GM23338 (cell line): ENCODE measurements around the gene ABCA7. TPM values are rescaled to one million over a fixed set of nuclear protein-coding genes. Genes with fewer than 3 reads are reported as not detected.

Source experiments
- ATAC-seq: fragments of 200-7000 bp; cut with Tn5 transposase; 3 replicates; pipeline ENCODE4 v1.9.1; 2020
- DNase-seq: peaks from one replicate; pipeline ENCODE4 v3.0.0-alpha.2; 2015; ENCODE audit warnings: low spot score
- H2AFZ ChIP-seq: fragments of 200-600 bp; sonication (generic); 2 replicates; pipeline ENCODE4 v1.8.0; 2016; ENCODE audit warnings: antibody characterized with exemption, mild to moderate bottlenecking, moderate library complexity
- H3F3A ChIP-seq: fragments of 200-600 bp; sonication (generic); replicated peaks from 2 replicates; pipeline ENCODE4 v1.8.0; 2017; ENCODE audit warnings: antibody characterized with exemption, mixed run types, low read depth
- H3K27ac ChIP-seq: fragments of 200-600 bp; sonication (generic); 2 replicates; pipeline ENCODE4 v1.6.1; 2016; ENCODE audit warnings: low read depth
- H3K27me3 ChIP-seq: fragments of 200-600 bp; sonication (generic); 2 replicates; pipeline ENCODE4 v1.8.0; 2016; ENCODE audit warnings: mild to moderate bottlenecking, mixed run types, moderate library complexity; ENCODE audit not compliant: insufficient read depth
- H3K36me3 ChIP-seq: fragments of 200-600 bp; sonication (generic); 2 replicates; pipeline ENCODE4 v1.8.0; 2016; ENCODE audit warnings: mild to moderate bottlenecking; ENCODE audit not compliant: insufficient read depth
- H3K4me1 ChIP-seq: fragments of 200-600 bp; sonication (generic); 2 replicates; pipeline ENCODE4 v1.8.0; 2016; ENCODE audit warnings: mild to moderate bottlenecking, moderate library complexity; ENCODE audit not compliant: insufficient read depth
- H3K4me2 ChIP-seq: fragments of 200-600 bp; sonication (generic); 2 replicates; pipeline ENCODE4 v1.7.1; 2017; ENCODE audit warnings: mixed run types
- H3K4me3 ChIP-seq: fragments of 200-600 bp; sonication (generic); 2 replicates; pipeline ENCODE4 v1.6.1; 2016; ENCODE audit warnings: mixed run types
- H3K79me2 ChIP-seq: fragments of 200-600 bp; sonication (generic); replicated peaks from 2 replicates; pipeline ENCODE4 v1.8.0; 2017; ENCODE audit warnings: mild to moderate bottlenecking; ENCODE audit not compliant: insufficient read depth
- H3K9me2 ChIP-seq: fragments of 200-600 bp; sonication (generic); 2 replicates; pipeline ENCODE4 v1.8.0; 2017; ENCODE audit not compliant: insufficient read depth
- H4K20me1 ChIP-seq: fragments of 200-600 bp; sonication (generic); replicated peaks from 2 replicates; pipeline ENCODE4 v1.8.0; 2017; ENCODE audit warnings: mild to moderate bottlenecking; ENCODE audit not compliant: insufficient read depth
- H3K27ac Mint-ChIP-seq: 2 replicates; pipeline ENCODE4 v1.8.0; 2020; ENCODE audit warnings: inconsistent platforms, mild to moderate bottlenecking, moderate library complexity, mixed read lengths
- H3K27me3 Mint-ChIP-seq: 3 replicates; pipeline ENCODE4 v1.8.0; 2022; ENCODE audit warnings: low read depth, mild to moderate bottlenecking, moderate library complexity, mixed read lengths, inconsistent platforms; ENCODE audit not compliant: insufficient read depth, poor library complexity
- H3K36me3 Mint-ChIP-seq: 3 replicates; pipeline ENCODE4 v1.8.0; 2021; ENCODE audit warnings: low read depth, mild to moderate bottlenecking, inconsistent platforms, moderate library complexity, mixed read lengths
- H3K4me1 Mint-ChIP-seq: 3 replicates; pipeline ENCODE4 v1.8.0; 2020; ENCODE audit warnings: mild to moderate bottlenecking, inconsistent platforms, mixed read lengths
- H3K4me3 Mint-ChIP-seq: 3 replicates; pipeline ENCODE4 v1.8.0; 2021; ENCODE audit warnings: moderate library complexity, mild to moderate bottlenecking, inconsistent platforms, mixed read lengths
- H3K9me3 Mint-ChIP-seq: 3 replicates; pipeline ENCODE4 v1.8.0; 2020; ENCODE audit warnings: moderate library complexity, mild to moderate bottlenecking, inconsistent platforms, mixed read lengths
- CREB1 ChIP-seq: fragments of 250-450 bp; sonication (Bioruptor Pico); IDR thresholded peaks from 2 replicates; pipeline ENCODE4 v1.5.0; 2020; ENCODE audit warnings: low read depth, mild to moderate bottlenecking, moderate library complexity
- CTCF ChIP-seq, 2 experiments: fragments of 200-600 bp in 1 of 2; sonication (generic) in 1 of 2; conservative IDR thresholded peaks; 2 replicates each; pipeline versions ENCODE4 v1.5.1 to v1.6.1; 2016 to 2017; ENCODE audit warnings: antibody characterized with exemption in 2 of 2, low read depth in 2 of 2, mild to moderate bottlenecking in 2 of 2, moderate library complexity in 1 of 2
- EZH2 ChIP-seq: fragments of 200-600 bp; sonication (generic); IDR thresholded peaks from one replicate; pipeline ENCODE4 v1.8.0; 2017; ENCODE audit warnings: antibody characterized with exemption, mild to moderate bottlenecking, low read depth; ENCODE audit not compliant: unreplicated experiment
- POLR2AphosphoS5 ChIP-seq: IDR thresholded peaks from 2 replicates; pipeline ENCODE4 v1.6.1; 2016; ENCODE audit warnings: antibody characterized with exemption, low read depth
- ZNF114 ChIP-seq: fragments of 250-450 bp; sonication (Bioruptor Pico); IDR thresholded peaks from 2 replicates; pipeline ENCODE4 v1.5.0; 2020; ENCODE audit warnings: mild to moderate bottlenecking, moderate library complexity
- polyA plus RNA-seq: library from polyadenylated mRNA; unstranded; fragments of >200 nt; fragmentation: Nextera tagmentation; extraction: Ambion mirVana; gene quantifications from 2 replicates; pipeline ENCODE4 v1.2.1, GENCODE V29; 2016
- total RNA-seq: library from RNA; depleted of rRNA; stranded (reverse); fragments of >200 nt; shearing (Covaris generic); gene quantifications from 2 replicates; pipeline ENCODE4 v1.2.3, GENCODE V29; 2014
- TF ChIP-seq, protein P1 (sequence below): fragments of 250-450 bp; sonication (Bioruptor Pico); IDR thresholded peaks from 2 replicates; pipeline ENCODE4 v1.5.0; 2020; ENCODE audit warnings: mild to moderate bottlenecking, moderate library complexity
- TF ChIP-seq, protein P2 (sequence below): IDR thresholded peaks from one replicate; pipeline ENCODE4 v1.6.1; 2018; ENCODE audit warnings: antibody characterized with exemption; ENCODE audit not compliant: unreplicated experiment

The ABCA7 gene
- total and polyA plus RNA-seq, 2 experiments from 2014 or later: 22.2 to 27.4 TPM

- Mint-ChIP-seq H3K4me3 (peak overlapping the region; percentile 61), H3K9me3 (no peaks in the 10 kb centered on the region), H3K36me3 (peaks cover 4% of the 10 kb centered on the region), H3K27ac (no peak overlapping the region), H3K4me1 (peaks cover 2% of the 10 kb centered on the region; the same call in 2 of the 3 replicates), H3K27me3 (peaks cover 42% of the 10 kb centered on the region)
- Histone ChIP-seq H2AFZ (0 out of 2 replicates have a peak overlapping the region, but pooled peaks have one; percentile 14), H3K4me2 (peak overlapping the region; percentile 86), H3K4me1 (no peaks in the 10 kb centered on the region; the same call in 1 of the 2 replicates), H3K27ac (no peak overlapping the region), H3K27me3 (peaks cover 38% of the 10 kb centered on the region), H3K36me3 (no peaks in the 10 kb centered on the region), H4K20me1 (0 out of 2 replicates have a peak, but pooled peaks cover 2% of the 10 kb centered on the region), H3F3A (peaks cover 19% of the 10 kb centered on the region), H3K4me3 (peak overlapping the region; percentile 55), H3K9me2 (no peaks in the 10 kb centered on the region), H3K79me2 (no peaks in the 10 kb centered on the region)
- TF ChIP-seq POLR2AphosphoS5: no peak
- no peak for TF ChIP-seq CTCF (conservative IDR thresholded peaks at IDR 0.05; ENCODE audit: low read depth in 2 of 2)
- TF ChIP-seq, protein P1, sequence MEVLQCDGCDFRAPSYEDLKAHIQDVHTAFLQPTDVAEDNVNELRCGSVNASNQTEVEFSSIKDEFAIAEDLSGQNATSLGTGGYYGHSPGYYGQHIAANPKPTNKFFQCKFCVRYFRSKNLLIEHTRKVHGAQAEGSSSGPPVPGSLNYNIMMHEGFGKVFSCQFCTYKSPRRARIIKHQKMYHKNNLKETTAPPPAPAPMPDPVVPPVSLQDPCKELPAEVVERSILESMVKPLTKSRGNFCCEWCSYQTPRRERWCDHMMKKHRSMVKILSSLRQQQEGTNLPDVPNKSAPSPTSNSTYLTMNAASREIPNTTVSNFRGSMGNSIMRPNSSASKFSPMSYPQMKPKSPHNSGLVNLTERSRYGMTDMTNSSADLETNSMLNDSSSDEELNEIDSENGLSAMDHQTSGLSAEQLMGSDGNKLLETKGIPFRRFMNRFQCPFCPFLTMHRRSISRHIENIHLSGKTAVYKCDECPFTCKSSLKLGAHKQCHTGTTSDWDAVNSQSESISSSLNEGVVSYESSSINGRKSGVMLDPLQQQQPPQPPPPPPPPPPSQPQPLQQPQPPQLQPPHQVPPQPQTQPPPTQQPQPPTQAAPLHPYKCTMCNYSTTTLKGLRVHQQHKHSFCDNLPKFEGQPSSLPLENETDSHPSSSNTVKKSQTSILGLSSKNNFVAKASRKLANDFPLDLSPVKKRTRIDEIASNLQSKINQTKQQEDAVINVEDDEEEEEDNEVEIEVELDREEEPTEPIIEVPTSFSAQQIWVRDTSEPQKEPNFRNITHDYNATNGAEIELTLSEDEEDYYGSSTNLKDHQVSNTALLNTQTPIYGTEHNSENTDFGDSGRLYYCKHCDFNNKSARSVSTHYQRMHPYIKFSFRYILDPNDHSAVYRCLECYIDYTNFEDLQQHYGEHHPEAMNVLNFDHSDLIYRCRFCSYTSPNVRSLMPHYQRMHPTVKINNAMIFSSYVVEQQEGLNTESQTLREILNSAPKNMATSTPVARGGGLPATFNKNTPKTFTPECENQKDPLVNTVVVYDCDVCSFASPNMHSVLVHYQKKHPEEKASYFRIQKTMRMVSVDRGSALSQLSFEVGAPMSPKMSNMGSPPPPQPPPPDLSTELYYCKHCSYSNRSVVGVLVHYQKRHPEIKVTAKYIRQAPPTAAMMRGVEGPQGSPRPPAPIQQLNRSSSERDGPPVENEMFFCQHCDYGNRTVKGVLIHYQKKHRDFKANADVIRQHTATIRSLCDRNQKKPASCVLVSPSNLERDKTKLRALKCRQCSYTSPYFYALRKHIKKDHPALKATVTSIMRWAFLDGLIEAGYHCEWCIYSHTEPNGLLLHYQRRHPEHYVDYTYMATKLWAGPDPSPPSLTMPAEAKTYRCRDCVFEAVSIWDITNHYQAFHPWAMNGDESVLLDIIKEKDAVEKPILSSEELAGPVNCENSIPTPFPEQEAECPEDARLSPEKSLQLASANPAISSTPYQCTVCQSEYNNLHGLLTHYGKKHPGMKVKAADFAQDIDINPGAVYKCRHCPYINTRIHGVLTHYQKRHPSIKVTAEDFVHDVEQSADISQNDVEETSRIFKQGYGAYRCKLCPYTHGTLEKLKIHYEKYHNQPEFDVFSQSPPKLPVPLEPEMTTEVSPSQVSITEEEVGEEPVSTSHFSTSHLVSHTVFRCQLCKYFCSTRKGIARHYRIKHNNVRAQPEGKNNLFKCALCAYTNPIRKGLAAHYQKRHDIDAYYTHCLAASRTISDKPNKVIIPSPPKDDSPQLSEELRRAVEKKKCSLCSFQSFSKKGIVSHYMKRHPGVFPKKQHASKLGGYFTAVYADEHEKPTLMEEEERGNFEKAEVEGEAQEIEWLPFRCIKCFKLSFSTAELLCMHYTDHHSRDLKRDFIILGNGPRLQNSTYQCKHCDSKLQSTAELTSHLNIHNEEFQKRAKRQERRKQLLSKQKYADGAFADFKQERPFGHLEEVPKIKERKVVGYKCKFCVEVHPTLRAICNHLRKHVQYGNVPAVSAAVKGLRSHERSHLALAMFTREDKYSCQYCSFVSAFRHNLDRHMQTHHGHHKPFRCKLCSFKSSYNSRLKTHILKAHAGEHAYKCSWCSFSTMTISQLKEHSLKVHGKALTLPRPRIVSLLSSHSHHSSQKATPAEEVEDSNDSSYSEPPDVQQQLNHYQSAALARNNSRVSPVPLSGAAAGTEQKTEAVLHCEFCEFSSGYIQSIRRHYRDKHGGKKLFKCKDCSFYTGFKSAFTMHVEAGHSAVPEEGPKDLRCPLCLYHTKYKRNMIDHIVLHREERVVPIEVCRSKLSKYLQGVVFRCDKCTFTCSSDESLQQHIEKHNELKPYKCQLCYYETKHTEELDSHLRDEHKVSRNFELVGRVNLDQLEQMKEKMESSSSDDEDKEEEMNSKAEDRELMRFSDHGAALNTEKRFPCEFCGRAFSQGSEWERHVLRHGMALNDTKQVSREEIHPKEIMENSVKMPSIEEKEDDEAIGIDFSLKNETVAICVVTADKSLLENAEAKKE: no peak
- no peak for TF ChIP-seq ZNF114
- TF ChIP-seq EZH2: no peak
- TF ChIP-seq CREB1 (CRISPR knock-in tag): peak; percentile 96
- TF ChIP-seq, protein P2, sequence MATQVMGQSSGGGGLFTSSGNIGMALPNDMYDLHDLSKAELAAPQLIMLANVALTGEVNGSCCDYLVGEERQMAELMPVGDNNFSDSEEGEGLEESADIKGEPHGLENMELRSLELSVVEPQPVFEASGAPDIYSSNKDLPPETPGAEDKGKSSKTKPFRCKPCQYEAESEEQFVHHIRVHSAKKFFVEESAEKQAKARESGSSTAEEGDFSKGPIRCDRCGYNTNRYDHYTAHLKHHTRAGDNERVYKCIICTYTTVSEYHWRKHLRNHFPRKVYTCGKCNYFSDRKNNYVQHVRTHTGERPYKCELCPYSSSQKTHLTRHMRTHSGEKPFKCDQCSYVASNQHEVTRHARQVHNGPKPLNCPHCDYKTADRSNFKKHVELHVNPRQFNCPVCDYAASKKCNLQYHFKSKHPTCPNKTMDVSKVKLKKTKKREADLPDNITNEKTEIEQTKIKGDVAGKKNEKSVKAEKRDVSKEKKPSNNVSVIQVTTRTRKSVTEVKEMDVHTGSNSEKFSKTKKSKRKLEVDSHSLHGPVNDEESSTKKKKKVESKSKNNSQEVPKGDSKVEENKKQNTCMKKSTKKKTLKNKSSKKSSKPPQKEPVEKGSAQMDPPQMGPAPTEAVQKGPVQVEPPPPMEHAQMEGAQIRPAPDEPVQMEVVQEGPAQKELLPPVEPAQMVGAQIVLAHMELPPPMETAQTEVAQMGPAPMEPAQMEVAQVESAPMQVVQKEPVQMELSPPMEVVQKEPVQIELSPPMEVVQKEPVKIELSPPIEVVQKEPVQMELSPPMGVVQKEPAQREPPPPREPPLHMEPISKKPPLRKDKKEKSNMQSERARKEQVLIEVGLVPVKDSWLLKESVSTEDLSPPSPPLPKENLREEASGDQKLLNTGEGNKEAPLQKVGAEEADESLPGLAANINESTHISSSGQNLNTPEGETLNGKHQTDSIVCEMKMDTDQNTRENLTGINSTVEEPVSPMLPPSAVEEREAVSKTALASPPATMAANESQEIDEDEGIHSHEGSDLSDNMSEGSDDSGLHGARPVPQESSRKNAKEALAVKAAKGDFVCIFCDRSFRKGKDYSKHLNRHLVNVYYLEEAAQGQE: no peak
- ATAC-seq (peak; percentile 28), DNase-seq (peak; percentile 75)
These were observed 43.7 kb upstream of the ABCA7 start for GRCh38 chr19:996051-996838.
